OCI-LY1 (cell line): ENCODE results near the gene TPRX1.

ENCODE experiments used
- H2AFZ ChIP-seq: fragments of 200-600 bp; sonication (generic), shearing (Covaris generic); 2 replicates; pipeline ENCODE4 v1.6.0; 2014; ENCODE audit warnings: antibody characterized with exemption, mild to moderate bottlenecking, low read length
- H3F3A ChIP-seq: fragments of 200-600 bp; sonication (generic), shearing (Covaris generic); 2 replicates; pipeline ENCODE4 v1.6.0; 2014; ENCODE audit warnings: mild to moderate bottlenecking, antibody characterized with exemption, low read length, moderate library complexity; ENCODE audit not compliant: insufficient read depth
- H3K27ac ChIP-seq: fragments of 200-600 bp; sonication (generic); 2 replicates; pipeline ENCODE4 v1.5.1; 2014; ENCODE audit warnings: low read length, mixed run types, mild to moderate bottlenecking, low read depth; ENCODE audit not compliant: poor library complexity, severe bottlenecking
- H3K27me3 ChIP-seq: fragments of 200-600 bp; sonication (generic); 2 replicates; pipeline ENCODE4 v1.6.0; 2014; ENCODE audit warnings: antibody characterized with exemption, mild to moderate bottlenecking, low read length, moderate library complexity; ENCODE audit not compliant: insufficient read depth
- H3K36me3 ChIP-seq: fragments of 200-600 bp; sonication (generic); 2 replicates; pipeline ENCODE4 v1.6.1; 2014; ENCODE audit warnings: mild to moderate bottlenecking, antibody characterized with exemption, low read length, moderate library complexity, mixed read lengths; ENCODE audit not compliant: insufficient read depth
- H3K4me1 ChIP-seq: fragments of 200-600 bp; sonication (generic); 2 replicates; pipeline ENCODE4 v1.5.1; 2014; ENCODE audit warnings: mild to moderate bottlenecking, low read length, moderate library complexity; ENCODE audit not compliant: insufficient read depth, severe bottlenecking
- H3K4me2 ChIP-seq: fragments of 200-600 bp; sonication (generic), shearing (Covaris generic); 2 replicates; pipeline ENCODE4 v1.6.1; 2014; ENCODE audit warnings: low read length
- H3K4me3 ChIP-seq: fragments of 200-600 bp; sonication (generic); 2 replicates; pipeline ENCODE4 v1.5.1; 2014; ENCODE audit warnings: low read length, low read depth, mild to moderate bottlenecking, mixed read lengths; ENCODE audit not compliant: poor library complexity, severe bottlenecking
- H3K79me2 ChIP-seq: fragments of 200-600 bp; shearing (Covaris generic); 2 replicates; pipeline ENCODE4 v1.6.1; 2016; ENCODE audit warnings: mixed run types, low read length, mixed read lengths; ENCODE audit not compliant: insufficient read depth
- H3K9ac ChIP-seq: fragments of 200-600 bp; sonication (generic), shearing (Covaris generic); 2 replicates; pipeline ENCODE4 v1.6.1; 2014; ENCODE audit warnings: mild to moderate bottlenecking, low read length, mixed read lengths
- H3K9me2 ChIP-seq: fragments of 200-600 bp; sonication (generic), shearing (Covaris generic); 2 replicates; pipeline ENCODE4 v1.6.1; 2014; ENCODE audit warnings: low read depth, mild to moderate bottlenecking, low read length, mixed read lengths
- H3K9me3 ChIP-seq: fragments of 200-600 bp; shearing (Covaris generic); 2 replicates; pipeline ENCODE4 v1.6.1; 2014; ENCODE audit warnings: low read length, mixed read lengths
- H4K20me1 ChIP-seq: fragments of 200-600 bp; sonication (generic), shearing (Covaris generic); 2 replicates; pipeline ENCODE4 v1.6.0; 2016; ENCODE audit warnings: mild to moderate bottlenecking, low read length; ENCODE audit not compliant: insufficient read depth
- CTCF ChIP-seq: fragments of 200-600 bp; sonication (generic), shearing (Covaris generic); IDR thresholded peaks from 2 replicates; pipeline ENCODE4 v1.5.1; 2017; ENCODE audit warnings: mild to moderate bottlenecking, antibody characterized with exemption, low read length, moderate library complexity, mixed read lengths
- EZH2 ChIP-seq: fragments of 200-600 bp; sonication (generic), shearing (Covaris generic); IDR thresholded peaks from 2 replicates; pipeline ENCODE4 v1.8.0; 2017; ENCODE audit warnings: borderline replicate concordance, mixed run types, mild to moderate bottlenecking, antibody characterized with exemption, low read length, moderate library complexity, mixed read lengths

Gene TPRX1

GRCh38 chr19:47813995-47814328 lies 9.6 kb upstream of the TPRX1 start:
- H2AFZ ChIP-seq = no peak overlapping the region
- H3K27me3 ChIP-seq = no peaks in the 10 kb centered on the region
- no peaks in the 10 kb centered on the region for H3K36me3 ChIP-seq
- no peak overlapping the region for H3K9ac ChIP-seq
- no peak overlapping the region for H3K4me2 ChIP-seq
- no peak overlapping the region for H3K27ac ChIP-seq
- H3F3A ChIP-seq = no peaks in the 10 kb centered on the region
- no peaks in the 10 kb centered on the region for H3K9me3 ChIP-seq
- H3K4me3 ChIP-seq = no peak overlapping the region
- no peak for TF ChIP-seq CTCF
- no peak for TF ChIP-seq EZH2
- H4K20me1 ChIP-seq = no peaks in the 10 kb centered on the region
- no peaks in the 10 kb centered on the region for H3K9me2 ChIP-seq
- no peaks in the 10 kb centered on the region for H3K79me2 ChIP-seq
- H3K4me1 ChIP-seq = no peaks in the 10 kb centered on the region

GRCh38 chr19:47813304-47813994 lies 9.1 kb upstream of the TPRX1 start:
- no peaks in the 10 kb centered on the region for H3K36me3 ChIP-seq
- no peaks in the 10 kb centered on the region for H4K20me1 ChIP-seq
- no peaks in the 10 kb centered on the region for H3K9me3 ChIP-seq
- H3K4me2 ChIP-seq = no peak overlapping the region
- no peaks in the 10 kb centered on the region for H3K9me2 ChIP-seq
- H3K27ac ChIP-seq = no peak overlapping the region
- no peak overlapping the region for H3K4me3 ChIP-seq
- no peaks in the 10 kb centered on the region for H3K4me1 ChIP-seq
- H2AFZ ChIP-seq = no peak overlapping the region
- H3K27me3 ChIP-seq = no peaks in the 10 kb centered on the region
- TF ChIP-seq EZH2 (no peak), CTCF (peak; percentile 52)
- H3K9ac ChIP-seq = no peak overlapping the region
- no peaks in the 10 kb centered on the region for H3F3A ChIP-seq
- H3K79me2 ChIP-seq = no peaks in the 10 kb centered on the region

- Histone ChIP-seq H2AFZ (no peak overlapping the region), H4K20me1 (no peaks in the 10 kb centered on the region), H3K27me3 (peaks cover 5% of the 10 kb centered on the region; the same call in 1 of the 2 replicates), H3K79me2 (no peaks in the 10 kb centered on the region), H3K4me1 (no peaks in the 10 kb centered on the region), H3K9ac (no peak overlapping the region), H3K4me2 (no peak overlapping the region), H3K4me3 (no peak overlapping the region), H3K27ac (no peak overlapping the region), H3K9me2 (no peaks in the 10 kb centered on the region), H3K9me3 (no peaks in the 10 kb centered on the region; the same call in 1 of the 2 replicates), H3F3A (no peaks in the 10 kb centered on the region), H3K36me3 (no peaks in the 10 kb centered on the region)
- no peak for TF ChIP-seq CTCF
- TF ChIP-seq EZH2 = no peak
Measured at GRCh38 chr19:47806435-47806834, 2.1 kb upstream of the TPRX1 start.
